HEK293 (cell line): ENCODE measurements around the gene DPF3.

Source experiments
- CTCF ChIA-PET: fragments of 350-600 bp; formaldehyde crosslinking; extraction: SDS; loops from one replicate; lab custom pipeline; 2021; ENCODE audit warnings: antibody characterized with exemption; lab: Yijun Ruan, JAX
- POLR2A ChIA-PET: fragments of 300-600 bp; formaldehyde crosslinking; extraction: SDS; loops from one replicate; lab custom pipeline; 2020; ENCODE audit warnings: antibody characterized with exemption, inconsistent platforms; lab: Yijun Ruan, JAX
- H3K27ac ChIP-seq: fragments of 200-500 bp; sonication (Bioruptor generic); 2 replicates; pipeline ENCODE4 v1.5.1; 2014; ENCODE audit warnings: low read depth, low read length, control low read depth, inconsistent platforms; ENCODE audit errors: extremely low read depth
- H3K36me3 ChIP-seq, 2 experiments: fragments of 200-500 bp in 1 of 2; sonication (Bioruptor generic) in 1 of 2; 1 replicate in 1 of 2; 2 replicates in 1 of 2; pipeline ENCODE4 v1.5.1; 2014 to 2017; ENCODE audit warnings: inconsistent platforms in 2 of 2, low read length in 2 of 2; ENCODE audit not compliant: control insufficient read depth in 2 of 2, insufficient read depth in 1 of 2
- H3K4me1 ChIP-seq: fragments of 200-500 bp; sonication (Bioruptor generic); 2 replicates; pipeline ENCODE4 v1.5.1; 2014; ENCODE audit warnings: mild to moderate bottlenecking, low read length, inconsistent platforms; ENCODE audit not compliant: control insufficient read depth, insufficient read depth
- H3K4me3 ChIP-seq: 2 replicates; pipeline ENCODE4 v1.5.1; 2011; ENCODE audit warnings: low read depth, mild to moderate bottlenecking, control low read depth, low read length, moderate library complexity
- H3K9me3 ChIP-seq: fragments of 200-500 bp; sonication (Bioruptor generic); 2 replicates; pipeline ENCODE4 v1.5.1; 2014; ENCODE audit warnings: low read depth, low read length, inconsistent platforms; ENCODE audit not compliant: control insufficient read depth, insufficient read depth
- FEZF1 ChIP-seq: fragments of 450-650 bp; formaldehyde crosslinking; IDR thresholded peaks from 2 replicates; pipeline ENCODE4 v1.5.1; 2016; ENCODE audit warnings: missing biosample characterization, missing genetic modification characterization
- GLIS2 ChIP-seq: fragments of 450-650 bp; formaldehyde crosslinking; IDR thresholded peaks from 2 replicates; pipeline ENCODE4 v1.5.1; 2016; ENCODE audit warnings: missing biosample characterization, missing genetic modification characterization
- HIC1 ChIP-seq: fragments of 450-650 bp; formaldehyde crosslinking; IDR thresholded peaks from 2 replicates; pipeline ENCODE4 v1.5.1; 2016; ENCODE audit warnings: missing biosample characterization, missing genetic modification characterization
- INSM2 ChIP-seq: fragments of 450-650 bp; formaldehyde crosslinking; IDR thresholded peaks from 2 replicates; pipeline ENCODE4 v1.5.1; 2016; ENCODE audit warnings: missing biosample characterization, missing genetic modification characterization
- PRDM6 ChIP-seq: fragments of 450-650 bp; formaldehyde crosslinking; IDR thresholded peaks from 2 replicates; pipeline ENCODE4 v1.5.1; 2017; ENCODE audit warnings: missing biosample characterization, missing genetic modification characterization
- RBAK ChIP-seq: fragments of 450-650 bp; formaldehyde crosslinking; IDR thresholded peaks from 2 replicates; pipeline ENCODE4 v1.5.1; 2016; ENCODE audit warnings: missing biosample characterization, missing genetic modification characterization
- ZFP3 ChIP-seq: fragments of 450-650 bp; formaldehyde crosslinking; IDR thresholded peaks from 2 replicates; pipeline ENCODE4 v1.5.1; 2016; ENCODE audit warnings: low read depth, missing biosample characterization, missing genetic modification characterization
- ZNF112 ChIP-seq: fragments of 450-650 bp; formaldehyde crosslinking; IDR thresholded peaks from 2 replicates; pipeline ENCODE4 v1.5.0; 2017; ENCODE audit warnings: missing biosample characterization, missing genetic modification characterization
- ZNF175 ChIP-seq: fragments of 450-650 bp; formaldehyde crosslinking; IDR thresholded peaks from 2 replicates; pipeline ENCODE4 v1.5.1; 2016; ENCODE audit warnings: missing biosample characterization, missing genetic modification characterization
- ZNF214 ChIP-seq: fragments of 450-650 bp; formaldehyde crosslinking; IDR thresholded peaks from 2 replicates; pipeline ENCODE4 v1.5.1; 2017; ENCODE audit warnings: missing biosample characterization, mild to moderate bottlenecking, missing genetic modification characterization, borderline replicate concordance
- ZNF248 ChIP-seq: fragments of 450-650 bp; formaldehyde crosslinking; IDR thresholded peaks from 2 replicates; pipeline ENCODE4 v1.5.1; 2017; ENCODE audit warnings: missing biosample characterization, missing genetic modification characterization
- ZNF292 ChIP-seq: fragments of 450-650 bp; formaldehyde crosslinking; IDR thresholded peaks from 2 replicates; pipeline ENCODE4 v1.5.1; 2016; ENCODE audit warnings: low read depth, missing biosample characterization, missing genetic modification characterization, borderline replicate concordance
- ZNF433 ChIP-seq: fragments of 450-650 bp; formaldehyde crosslinking; IDR thresholded peaks from 2 replicates; pipeline ENCODE4 v1.5.1; 2016; ENCODE audit warnings: missing biosample characterization, missing genetic modification characterization, low read depth
- ZNF544 ChIP-seq: fragments of 450-650 bp; formaldehyde crosslinking; IDR thresholded peaks from 2 replicates; pipeline ENCODE4 v1.5.0; 2017; ENCODE audit warnings: missing biosample characterization, missing genetic modification characterization
- ZNF580 ChIP-seq: fragments of 450-650 bp; formaldehyde crosslinking; IDR thresholded peaks from 2 replicates; pipeline ENCODE4 v1.5.1; 2016; ENCODE audit warnings: missing biosample characterization, missing genetic modification characterization
- ZNF645 ChIP-seq: fragments of 450-650 bp; formaldehyde crosslinking; IDR thresholded peaks from 2 replicates; pipeline ENCODE4; 2016; ENCODE audit warnings: missing biosample characterization, missing genetic modification characterization
- ZNF768 ChIP-seq: fragments of 450-650 bp; formaldehyde crosslinking; IDR thresholded peaks from 2 replicates; pipeline ENCODE4 v1.5.1; 2018; ENCODE audit warnings: missing biosample characterization, mild to moderate bottlenecking, missing genetic modification characterization

The DPF3 gene

GRCh38 chr14:72880820-72881219, 13.1 kb downstream of the DPF3 start:
- ChIA-PET CTCF (interaction anchor here (0.6 to 1.6 kb wide), 2 partner anchors 363 to 1964 kb away, joined by 3 read pairs; no protein-coding TSS in a partner anchor), POLR2A (no interaction called here)
- TF ChIP-seq INSM2 (no peak), ZNF544 (tag by site-specific recombination) (no peak), FEZF1 (no peak), ZNF433 (tag by site-specific recombination) (no peak)
- Histone ChIP-seq H3K27ac (no peak overlapping the region), H3K4me3 (no peak overlapping the region), H3K9me3 (no peaks in the 10 kb centered on the region), H3K36me3 (no peaks in the 10 kb centered on the region), H3K4me1 (no peaks in the 10 kb centered on the region)

GRCh38 chr14:72880164-72880563, 13.7 kb downstream of the DPF3 start:
- POLR2A ChIA-PET, result no interaction called here

More at GRCh38 chr14:72880164-72880563, 13.7 kb downstream of the DPF3 start:
- no peaks in the 10 kb centered on the region for H3K36me3 ChIP-seq
- no peak overlapping the region for H3K27ac ChIP-seq
- CTCF ChIA-PET, result interaction anchor here (0.6 kb wide), 1 partner anchor 1964 kb away, joined by 3 read pairs; no protein-coding TSS in a partner anchor
- no peaks in the 10 kb centered on the region for H3K9me3 ChIP-seq
- H3K4me3 ChIP-seq, result no peak overlapping the region
- no peak for TF ChIP-seq RBAK (tag by site-specific recombination)
- TF ChIP-seq ZNF175, result no peak
- TF ChIP-seq ZNF214 (tag by site-specific recombination), result no peak
- TF ChIP-seq ZNF292, result no peak
- TF ChIP-seq ZNF112 (tag by site-specific recombination), result no peak
- TF ChIP-seq HIC1 (tag by site-specific recombination), result no peak
- TF ChIP-seq ZNF645, result no peak
- TF ChIP-seq ZFP3 (tag by site-specific recombination), result no peak
- no peak for TF ChIP-seq ZNF768 (tag by site-specific recombination)
- TF ChIP-seq ZNF248 (tag by site-specific recombination), result no peak
- TF ChIP-seq PRDM6 (tag by site-specific recombination), result no peak
- no peak for TF ChIP-seq GLIS2 (tag by site-specific recombination)
- TF ChIP-seq ZNF580 (tag by site-specific recombination), result no peak
- H3K4me1 ChIP-seq, result no peaks in the 10 kb centered on the region
